HS-27A (cell line): ENCODE measurements around the gene RAB33A.
"Not testable (repeated sequence)": the region's sequence is repeated elsewhere in the genome, so short reads cannot be mapped to it uniquely, and the experiment has no call there.

Experiments used
- DNase-seq: peaks from one replicate; pipeline ENCODE4 v3.0.0-alpha.2; 2012; ENCODE audit warnings: low read depth, missing footprints

RAB33A gene

GRCh38 chrX:130172127-130172845, 524 bp downstream of the RAB33A start:
- no peak for DNase-seq

GRCh38 chrX:130173190-130173895, 1.6 kb downstream of the RAB33A start:
- DNase-seq: no peak

DNA sequence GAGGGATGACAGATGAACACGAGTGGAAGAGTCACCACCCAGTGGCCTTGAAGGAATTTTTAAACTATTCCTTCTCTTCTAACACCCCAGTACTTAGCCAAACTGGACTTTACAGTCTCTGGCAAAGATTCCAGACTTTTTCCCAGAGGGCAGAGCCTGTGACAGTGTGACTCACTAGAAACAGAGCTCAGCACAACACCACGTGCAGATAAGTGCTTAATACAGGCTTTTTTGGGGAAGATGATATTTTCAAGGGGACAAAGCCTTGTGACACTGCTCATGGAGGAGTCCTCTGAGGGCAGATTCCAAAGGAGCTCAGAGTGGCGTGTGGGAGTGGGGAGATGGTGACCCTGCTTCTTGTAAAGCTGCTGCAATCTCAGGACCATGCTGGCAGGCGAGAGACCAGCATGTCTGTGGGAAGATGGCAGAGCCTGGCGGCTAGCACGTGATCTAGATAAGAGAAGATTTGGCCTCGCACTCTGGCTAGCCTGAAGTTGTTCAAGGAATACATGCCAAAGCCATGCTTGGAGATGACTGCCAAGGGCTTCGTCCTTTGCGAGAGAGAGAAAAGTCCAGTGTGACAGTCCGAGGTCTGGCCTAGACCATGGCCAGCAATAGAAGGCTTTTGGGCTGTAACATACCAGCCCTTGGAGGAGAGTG, 2.4 kb downstream of the RAB33A start:
- DNase-seq: no peak

DNA sequence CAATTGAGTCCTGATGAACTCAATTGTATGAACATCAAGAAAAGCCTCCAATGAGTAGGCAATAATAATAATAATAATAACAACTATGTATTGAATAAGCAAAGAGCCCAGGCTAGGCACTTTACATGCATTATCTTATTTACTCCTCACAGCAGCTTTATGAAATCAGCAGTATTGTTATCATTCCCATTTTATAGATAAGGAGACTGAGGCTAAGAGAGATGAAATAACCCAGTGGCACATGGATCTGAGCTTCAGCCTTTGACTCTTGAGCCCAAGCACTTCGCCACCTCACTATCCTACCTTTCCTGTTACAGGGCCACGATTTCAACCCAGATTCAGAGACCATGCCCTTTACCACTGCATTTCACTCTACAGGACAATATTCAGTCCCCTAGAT, 3.2 kb downstream of the RAB33A start:
- DNase-seq: no peak

DNA sequence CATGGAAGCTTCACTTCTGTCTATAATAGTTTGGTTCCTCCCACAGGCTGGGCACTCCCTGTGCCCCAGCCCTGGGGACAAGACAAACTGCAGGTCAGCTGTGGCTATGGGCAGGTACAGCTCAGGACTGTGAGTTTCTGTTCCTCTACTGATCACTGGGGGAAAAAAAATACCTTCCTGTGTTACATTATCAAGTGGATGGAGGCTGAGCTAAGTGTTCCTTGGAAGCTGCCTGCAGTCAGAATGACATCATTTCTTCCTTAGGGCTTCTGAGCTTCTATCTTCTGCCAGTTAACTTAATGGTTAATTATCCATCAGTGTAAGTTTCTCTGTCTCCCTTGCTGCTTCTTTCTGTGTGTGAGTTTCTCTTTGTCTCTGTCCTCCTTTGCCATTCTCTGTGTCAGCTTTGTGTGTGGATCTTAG, 4.6 kb downstream of the RAB33A start:
- no peak for DNase-seq

GRCh38 chrX:130176942-130177341, 5.2 kb downstream of the RAB33A start:
- no peak for DNase-seq

GRCh38 chrX:130179170-130179569, 7.4 kb downstream of the RAB33A start:
- DNase-seq: no peak

DNA sequence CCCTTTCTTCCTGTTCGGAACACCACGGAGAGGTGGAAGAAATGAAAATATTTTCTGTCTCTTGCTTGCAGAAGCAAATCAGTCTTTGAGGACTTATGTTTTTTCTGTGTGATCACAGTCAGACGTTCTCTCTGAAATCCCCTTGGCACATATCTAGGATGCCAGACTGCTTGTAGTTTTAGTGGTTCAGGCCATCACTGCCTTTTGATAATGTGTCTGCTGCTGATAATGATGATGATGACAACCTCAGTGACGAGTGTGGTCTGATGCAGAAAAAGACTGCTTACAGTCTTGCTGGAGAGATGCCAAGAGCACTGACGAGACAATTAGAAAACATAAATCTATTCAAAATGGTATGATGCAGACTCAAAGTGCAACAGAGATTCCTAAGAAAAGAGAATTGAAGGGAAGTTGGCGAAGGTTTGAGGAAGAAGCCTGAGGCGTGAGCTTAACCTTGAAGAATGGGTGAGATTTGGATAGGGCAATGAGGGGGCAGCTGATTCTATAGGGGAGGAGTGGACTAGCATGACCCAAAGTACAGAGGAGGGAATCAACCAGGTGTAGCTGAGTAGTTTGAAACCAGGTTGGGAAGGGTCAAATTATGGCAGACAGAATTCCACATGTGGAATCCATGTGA, 7.9 kb downstream of the RAB33A start:
- DNase-seq: no peak

GRCh38 chrX:130184168-130184567, 12.4 kb downstream of the RAB33A start:
- DNase-seq: no peak

DNA sequence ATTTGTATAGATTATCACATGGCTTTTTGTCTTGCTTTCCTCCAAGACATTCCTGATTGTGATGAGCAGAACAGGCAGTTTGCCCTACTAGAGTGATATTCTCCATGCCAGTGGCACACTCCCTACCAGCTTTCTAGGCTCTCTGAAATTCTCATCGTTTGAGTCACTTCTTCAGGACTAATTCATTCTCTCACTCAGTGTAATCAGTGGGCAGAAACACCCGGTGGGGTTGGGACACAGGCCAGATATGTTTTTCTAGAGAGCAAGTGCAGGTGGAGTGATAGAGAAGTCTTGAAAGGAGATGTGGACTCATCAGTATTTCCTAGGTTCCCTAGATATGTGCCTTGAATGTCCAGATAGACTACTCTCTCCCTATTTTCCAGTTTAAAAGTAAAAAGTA, 13.1 kb downstream of the RAB33A start:
- DNase-seq: no peak

DNA sequence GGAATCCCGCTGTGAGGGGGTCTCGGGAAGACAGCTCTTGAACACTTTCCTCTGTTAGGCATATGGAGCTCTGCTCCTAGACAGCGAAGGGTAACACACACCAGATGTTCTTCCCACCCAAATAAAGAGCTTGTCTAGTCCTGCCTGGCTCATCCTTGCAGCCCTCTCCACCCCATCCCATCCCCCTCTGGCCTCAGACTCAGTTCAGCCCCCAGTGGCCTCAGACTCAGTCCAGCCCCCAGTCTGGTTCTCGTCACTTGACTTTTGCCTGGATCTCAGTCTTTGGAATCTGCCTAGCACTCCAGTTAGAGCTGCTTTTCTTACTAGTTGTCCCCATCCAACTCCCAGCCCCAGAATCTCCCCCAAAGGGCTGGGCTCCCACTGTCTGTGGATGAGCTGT, 14.9 kb downstream of the RAB33A start:
- no peak for DNase-seq

DNA sequence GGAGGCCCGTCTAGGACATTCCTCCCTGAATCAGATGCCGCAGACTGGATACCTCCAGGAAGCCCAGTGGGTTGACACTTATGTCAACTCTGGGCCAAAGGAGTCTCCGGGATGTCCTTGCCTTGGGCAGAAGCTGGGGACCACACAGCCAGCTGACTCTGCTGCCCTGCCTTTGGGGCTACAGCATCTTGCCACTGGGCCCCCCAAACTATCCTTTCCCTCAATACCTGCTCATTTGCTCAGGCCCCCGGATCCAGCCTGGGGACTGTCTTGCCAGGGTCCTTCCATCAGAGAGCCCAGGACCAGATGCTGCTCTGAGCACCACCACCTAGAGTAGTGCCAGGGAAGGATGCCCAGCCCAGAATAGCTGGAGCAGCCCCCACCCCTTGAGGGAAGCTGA, 19.0 kb downstream of the RAB33A start:
- no peak for DNase-seq

GRCh38 chrX:130196466-130196865, 24.7 kb downstream of the RAB33A start:
- no peak for DNase-seq

DNA sequence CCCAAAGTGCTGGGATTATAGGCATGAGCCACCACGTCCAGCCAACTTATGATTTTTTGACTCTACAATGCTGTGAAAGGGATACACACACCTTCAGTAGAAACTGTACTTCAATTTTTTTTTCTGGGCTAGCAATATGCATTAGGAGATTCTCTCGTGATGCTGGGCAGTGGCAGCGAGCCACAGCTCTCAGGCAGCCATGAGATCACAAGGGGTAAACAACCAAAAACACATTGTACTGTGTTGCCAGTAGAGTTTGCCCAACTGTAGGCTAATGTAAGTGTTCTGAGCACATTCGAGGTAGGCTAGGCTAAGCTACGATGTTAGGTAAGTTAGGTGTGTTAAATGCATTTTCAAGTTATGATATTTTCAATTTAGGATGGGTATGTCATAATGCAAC, 25.7 kb downstream of the RAB33A start:
- DNase-seq: no peak

GRCh38 chrX:130204647-130205046, 32.9 kb downstream of the RAB33A start:
- no peak for DNase-seq

DNA sequence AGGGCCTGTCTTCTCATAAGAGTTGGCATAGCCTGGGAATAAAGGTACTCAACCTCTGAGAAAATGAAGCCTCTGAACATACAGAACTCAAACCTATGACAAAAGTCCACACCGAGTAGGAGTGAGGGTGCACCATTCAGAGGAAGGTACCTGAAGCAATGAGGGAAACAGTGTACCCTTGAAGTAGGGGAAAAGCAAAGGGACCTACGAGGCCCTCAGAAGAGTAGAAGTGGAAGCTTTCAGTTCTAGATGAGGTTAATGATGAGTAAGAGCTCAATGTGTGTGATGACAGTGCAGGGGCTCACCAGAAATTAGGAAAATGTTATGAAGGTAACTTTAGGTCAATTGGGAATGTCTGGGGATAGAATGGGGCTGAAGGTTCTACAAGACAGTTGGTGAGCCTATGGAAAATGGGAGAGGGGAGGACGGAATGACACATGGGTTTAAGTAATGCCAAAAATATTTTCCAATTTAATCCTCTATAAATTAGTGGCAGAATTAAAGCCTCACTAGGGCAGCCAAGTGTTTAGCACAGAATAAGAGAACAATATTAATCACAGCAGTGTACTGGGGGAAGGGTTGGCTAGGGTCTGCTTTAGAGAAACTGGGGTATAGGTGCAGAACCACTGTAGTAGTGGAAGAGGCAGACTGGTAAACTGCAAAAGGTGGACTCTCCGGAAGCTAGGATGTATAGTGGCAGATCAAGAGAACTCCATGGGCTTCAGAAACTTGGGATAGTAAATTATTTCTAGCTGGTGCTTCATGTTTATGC, 39.8 kb downstream of the RAB33A start:
- no peak for DNase-seq

DNA sequence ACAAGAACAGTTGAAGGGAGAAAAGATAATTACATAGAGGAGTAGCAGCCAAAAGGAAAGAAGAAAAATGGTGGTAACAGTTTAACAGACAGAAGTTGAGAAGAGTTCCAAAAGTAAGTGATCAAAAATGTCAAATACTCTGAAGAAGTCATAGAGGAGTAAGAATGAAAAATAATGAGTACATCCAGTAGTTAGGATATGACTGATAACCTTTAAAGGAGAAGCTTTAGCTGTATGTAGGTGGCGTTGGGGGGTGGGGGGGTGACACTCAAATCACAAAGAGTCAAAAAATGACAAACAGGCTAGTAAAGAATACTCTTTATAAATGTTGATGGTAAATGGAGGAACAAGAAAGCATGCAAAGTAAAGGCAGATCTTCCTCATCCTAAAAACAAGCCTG, 40.6 kb downstream of the RAB33A start:
- DNase-seq: no peak

DNA sequence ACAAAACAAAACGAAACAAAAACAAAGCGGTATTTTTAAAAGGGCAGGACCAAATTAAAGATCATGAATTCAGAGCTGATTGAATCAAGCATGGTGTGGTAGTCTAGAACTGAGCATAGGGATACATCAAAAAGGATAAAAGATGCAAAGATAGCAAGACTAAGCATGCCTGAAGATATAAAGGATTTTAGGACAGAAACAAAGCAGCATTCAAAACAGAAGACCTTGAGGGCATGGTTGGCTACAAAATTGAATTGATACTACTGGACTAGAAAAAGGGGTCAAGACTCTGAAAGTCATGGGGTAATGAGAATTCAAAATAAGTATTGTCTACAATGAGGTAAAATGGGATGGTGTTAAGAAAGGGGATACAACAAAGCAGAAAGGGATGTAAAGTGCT, 41.6 kb downstream of the RAB33A start:
- DNase-seq: no peak

GRCh38 chrX:130216320-130216719, 44.6 kb downstream of the RAB33A start:
- no peak for DNase-seq

DNA sequence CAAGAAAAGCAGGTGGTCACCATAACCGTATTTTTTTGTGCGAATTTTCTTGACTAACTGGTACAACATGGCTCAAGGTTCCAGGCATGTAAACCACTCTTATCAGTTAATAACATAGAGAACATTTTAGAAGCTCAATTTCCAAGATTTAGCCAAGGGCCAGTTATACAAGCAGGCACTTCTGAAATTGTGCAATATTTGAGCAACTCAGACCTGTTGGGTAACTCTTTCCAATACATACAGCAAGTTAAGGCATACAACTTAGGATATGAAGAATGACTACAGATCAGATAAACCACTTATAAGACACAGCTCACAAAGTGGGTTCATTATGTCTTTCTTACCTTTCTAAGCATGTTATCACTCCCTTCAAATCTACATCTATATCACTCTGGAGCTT, 53.0 kb downstream of the RAB33A start:
- no peak for DNase-seq

GRCh38 chrX:130228871-130229270, 57.1 kb downstream of the RAB33A start:
- no peak for DNase-seq

- not testable (repeated sequence) for DNase-seq
These were observed 59.4 kb downstream of the RAB33A start for GRCh38 chrX:130231184-130231583.
